Gastrocnemius medialis (tissue), 4 donors: ENCODE data around the gene RRP12. TPM values are rescaled to one million over a fixed set of nuclear protein-coding genes. Genes with fewer than 3 reads are reported as not detected.

Experiments used
- ATAC-seq, 2 donors: fragments of 150-250 bp; one replicate each; pipeline ENCODE4 v1.9.1; 2016
- DNase-seq, 2 donors: peaks; one replicate each; pipeline ENCODE4 v3.0.0-alpha.2; 2019
- H3K27ac ChIP-seq, 4 donors: fragments of 200-600 bp; sonication (generic); 1 replicate in 1 of 4; 2 replicates in 3 of 4; pipeline ENCODE4 v1.5.1; 2016 to 2018; ENCODE audit warnings: mild to moderate bottlenecking in 2 of 4, moderate library complexity in 1 of 4
- H3K27me3 ChIP-seq, 3 donors: fragments of 200-600 bp; sonication (generic) in 2 of 3; 1 replicate in 1 of 3; 2 replicates in 2 of 3; pipeline versions ENCODE4 v1.5.1 to v1.6.0; 2016 to 2019; ENCODE audit warnings: mild to moderate bottlenecking in 1 of 3, moderate library complexity in 1 of 3
- H3K36me3 ChIP-seq, 2 donors: fragments of 200-600 bp; sonication (generic) in 1 of 2; one replicate each; pipeline ENCODE4 v1.5.1; 2017 to 2018
- H3K4me1 ChIP-seq, 2 donors: fragments of 200-600 bp; sonication (generic) in 1 of 2; one replicate each; pipeline ENCODE4 v1.5.1; 2016 to 2017; ENCODE audit warnings: mild to moderate bottlenecking in 2 of 2
- H3K4me3 ChIP-seq, 4 donors: fragments of 200-600 bp; sonication (generic) in 3 of 4; 1 replicate in 1 of 4; 2 replicates in 3 of 4; pipeline ENCODE4 v1.5.1; 2016 to 2019; ENCODE audit warnings: mild to moderate bottlenecking in 2 of 4
- H3K9me3 ChIP-seq, 3 donors: fragments of 200-600 bp; sonication (generic) in 2 of 3; 1 replicate in 1 of 3; 2 replicates in 2 of 3; pipeline ENCODE4 v1.5.1; 2016 to 2019
- CTCF ChIP-seq, 5 experiments: fragments of 450-650 bp in 3 of 5; fragments of 200-600 bp in 2 of 5; sonication (generic) in 2 of 5; IDR thresholded peaks in 4 of 5; conservative IDR thresholded peaks in 1 of 5; 1 replicate in 4 of 5; 2 replicates in 1 of 5; pipeline ENCODE4 v1.5.1; 2016 to 2019; ENCODE audit warnings: antibody characterized with exemption in 5 of 5, mild to moderate bottlenecking in 3 of 5, moderate library complexity in 3 of 5
- POLR2A ChIP-seq, 2 donors: fragments of 450-650 bp; IDR thresholded peaks; one replicate each; pipeline ENCODE4 v1.6.1; 2017; ENCODE audit warnings: antibody characterized with exemption in 2 of 2, mild to moderate bottlenecking in 2 of 2, moderate library complexity in 2 of 2
- in situ Hi-C, 4 donors: fragments of 200-750 bp; cut with MboI; loops; one replicate each; pipeline versions ENCODE4 v1.15.0 to v1.8.0; 2017; ENCODE audit warnings: low sequenced_read_pairs in 4 of 4
- intact Hi-C: fragments of 100-400 bp; cut with DNase I; formaldehyde crosslinking; loops from one replicate; pipeline ENCODE4 v1.15.1; 2023; ENCODE audit warnings: low total_unique reads
- total RNA-seq, 4 donors: library from RNA; depleted of rRNA; stranded (reverse); fragments of >200 nt; gene quantifications; one replicate each; pipeline versions ENCODE4 v1.1.0 to v1.2.3, GENCODE V29; 2016

Gene RRP12
- total RNA-seq, 4 donors from 2014 or later, result 41.9 to 61.4 (median 49.9) TPM

- no peaks in the 10 kb centered on the region for H3K27me3 ChIP-seq
- intact Hi-C loops, result no loop called here
- in situ Hi-C loops, result no loop called here
- DNase-seq, result no peak
- ATAC-seq, result no peak
- H3K4me1 ChIP-seq, result no peaks in the 10 kb centered on the region
- no peaks in the 10 kb centered on the region for H3K9me3 ChIP-seq
- no peak overlapping the region for H3K27ac ChIP-seq
- TF ChIP-seq CTCF (IDR thresholded peaks at IDR 0.05 in 4 of 5, conservative IDR thresholded peaks at IDR 0.05 in 1 of 5), result no peak
- no peak for TF ChIP-seq POLR2A (IDR thresholded peaks at IDR 0.05)
- no peak overlapping the region for H3K4me3 ChIP-seq
- peaks cover 0 to 80% of the 10 kb centered on the region in 2 donors for H3K36me3 ChIP-seq
Measured at GRCh38 chr10:97373456-97373855, 27.7 kb downstream of the RRP12 start.

GRCh38 chr10:97372233-97372875 lies 28.8 kb downstream of the RRP12 start:
- Histone ChIP-seq H3K4me3 (no peak overlapping the region), H3K27ac (no peak overlapping the region), H3K9me3 (no peaks in the 10 kb centered on the region), H3K27me3 (no peaks in the 10 kb centered on the region), H3K36me3 (peaks cover 0 to 80% of the 10 kb centered on the region in 2 donors), H3K4me1 (peaks cover 0 to 4% of the 10 kb centered on the region in 2 donors)
- intact Hi-C loops, result no loop called here
- TF ChIP-seq POLR2A (IDR thresholded peaks at IDR 0.05), result no peak
- TF ChIP-seq CTCF (IDR thresholded peaks at IDR 0.05 in 4 of 5, conservative IDR thresholded peaks at IDR 0.05 in 1 of 5), result no peak
- in situ Hi-C loops, result no loop called here
- DNase-seq (no peak), ATAC-seq (no peak)

GRCh38 chr10:97371696-97372095 lies 29.4 kb downstream of the RRP12 start:
- no peaks in the 10 kb centered on the region for H3K9me3 ChIP-seq
- DNase-seq (no peak), ATAC-seq (no peak)
- peaks cover 0 to 87% of the 10 kb centered on the region in 2 donors for H3K36me3 ChIP-seq
- intact Hi-C loops, result no loop called here
- no peak overlapping the region for H3K4me3 ChIP-seq
- H3K4me1 ChIP-seq, result peaks cover 0 to 8% of the 10 kb centered on the region in 2 donors
- TF ChIP-seq CTCF (IDR thresholded peaks at IDR 0.05 in 4 of 5, conservative IDR thresholded peaks at IDR 0.05 in 1 of 5) (no peak), POLR2A (IDR thresholded peaks at IDR 0.05) (no peak)
- H3K27me3 ChIP-seq, result no peaks in the 10 kb centered on the region
- in situ Hi-C loops, result no loop called here
- H3K27ac ChIP-seq, result no peak overlapping the region

- peaks cover 0 to 91% of the 10 kb centered on the region in 2 donors for H3K36me3 ChIP-seq
- ATAC-seq (no peak), DNase-seq (no peak)
- no peaks in the 10 kb centered on the region for H3K27me3 ChIP-seq
- TF ChIP-seq POLR2A (IDR thresholded peaks at IDR 0.05) (no peak), CTCF (IDR thresholded peaks at IDR 0.05 in 4 of 5, conservative IDR thresholded peaks at IDR 0.05 in 1 of 5) (no peak)
- peaks cover 0 to 8% of the 10 kb centered on the region in 2 donors for H3K4me1 ChIP-seq
- no peak overlapping the region for H3K27ac ChIP-seq
- H3K9me3 ChIP-seq, result no peaks in the 10 kb centered on the region
- in situ Hi-C loops (no loop called here), intact Hi-C loops (no loop called here)
- H3K4me3 ChIP-seq, result no peak overlapping the region
Measured at GRCh38 chr10:97367126-97367649, 34.0 kb downstream of the RRP12 start.
